OCI-LY3 (cell line): ENCODE results near the gene GPR107.

Experiments used
- CTCF ChIP-seq: fragments of 200-600, 300-600 bp; sonication (generic); IDR thresholded peaks from 2 replicates; pipeline ENCODE4 v1.5.1; 2014; ENCODE audit warnings: antibody characterized with exemption, low read length, low read depth
- EZH2phosphoT487 ChIP-seq: fragments of 200-600 bp; shearing (Covaris generic); IDR thresholded peaks from 2 replicates; pipeline ENCODE4 v1.6.1; 2018; ENCODE audit warnings: antibody characterized with exemption, mixed run types, low read depth

DNA sequence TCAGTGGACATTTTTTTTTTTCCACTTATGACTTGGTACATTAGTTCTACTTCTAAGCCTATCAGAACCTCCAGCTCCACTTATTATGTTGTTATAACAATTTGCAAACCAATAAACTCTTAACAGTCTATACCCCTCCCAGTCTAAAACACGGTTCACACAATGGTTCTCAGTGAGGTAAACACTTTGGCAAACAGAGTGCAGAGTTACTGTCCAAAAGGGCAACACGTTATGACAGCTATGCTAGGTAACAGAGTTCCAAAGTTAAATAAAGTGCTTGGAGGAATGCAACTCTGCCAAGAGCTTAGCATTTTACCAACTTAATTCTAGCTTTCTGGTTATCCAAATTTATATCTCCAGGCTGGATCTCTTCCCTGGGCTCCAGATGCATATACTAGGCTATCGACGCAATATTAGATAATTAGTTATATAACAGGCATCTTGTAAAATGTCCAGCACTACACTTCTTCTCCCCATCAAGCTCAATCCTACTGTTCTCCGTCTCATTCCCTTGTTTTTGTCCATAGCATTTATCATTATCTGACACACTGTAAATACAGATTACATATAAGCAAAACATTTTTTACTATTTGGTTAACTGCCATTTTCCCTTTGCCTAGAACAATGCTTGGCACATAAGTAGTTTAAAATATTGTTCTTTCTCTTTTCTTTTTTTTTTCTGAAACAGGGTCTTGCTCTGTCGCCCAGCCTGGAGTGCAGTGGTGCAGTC, 25.0 kb upstream of the GPR107 start:
- TF ChIP-seq CTCF (no peak), EZH2phosphoT487 (no peak)
